Natural killer cell (primary cell): ENCODE results near the gene KIAA0408. TPM values are rescaled to one million over a fixed set of nuclear protein-coding genes. Genes with fewer than 3 reads are reported as not detected.

Source experiments
- ATAC-seq, 3 donors: fragments of 150-1000 bp in 2 of 3; fragments of 200-7000 bp in 1 of 3; cut with Tn5 transposase; 1 replicate in 1 of 3; 2 replicates in 2 of 3; pipeline ENCODE4 v1.10.0; 2021; ENCODE audit warnings: mild to moderate bottlenecking in 2 of 3, moderate library complexity in 2 of 3
- DNase-seq, 2 donors: peaks; one replicate each; pipeline versions ENCODE4 v3.0.0 to v3.0.0-alpha.2; 2013 to 2021; ENCODE audit warnings: mixed read lengths in 1 of 2
- H3K27ac ChIP-seq: one replicate; pipeline ENCODE4 v1.5.1; 2013; ENCODE audit warnings: mild to moderate bottlenecking, low read length
- H3K27me3 ChIP-seq: one replicate; pipeline ENCODE4 v1.6.1; 2013; ENCODE audit warnings: low read length; ENCODE audit not compliant: control insufficient read depth, insufficient read depth
- H3K36me3 ChIP-seq: one replicate; pipeline ENCODE4 v1.6.1; 2013; ENCODE audit warnings: low read length; ENCODE audit not compliant: control insufficient read depth, insufficient read depth
- H3K4me1 ChIP-seq: one replicate; pipeline ENCODE4 v1.6.1; 2013; ENCODE audit warnings: low read length; ENCODE audit not compliant: control insufficient read depth, insufficient read depth
- H3K4me3 ChIP-seq: one replicate; pipeline ENCODE4 v1.5.1; 2013; ENCODE audit warnings: low read length
- H3K9me3 ChIP-seq: one replicate; pipeline ENCODE4 v1.6.1; 2013; ENCODE audit warnings: low read length; ENCODE audit not compliant: control insufficient read depth, insufficient read depth
- H3K27ac Mint-ChIP-seq, 2 donors: one replicate each; pipeline ENCODE4 v1.8.0; 2022; ENCODE audit warnings: mild to moderate bottlenecking in 2 of 2, mixed read lengths in 2 of 2, moderate library complexity in 1 of 2
- H3K27me3 Mint-ChIP-seq, 2 donors: one replicate each; pipeline ENCODE4 v1.8.0; 2022; ENCODE audit warnings: low read depth in 2 of 2, mixed read lengths in 2 of 2
- H3K36me3 Mint-ChIP-seq: one replicate; pipeline ENCODE4 v1.8.0; 2022; ENCODE audit warnings: mixed read lengths
- H3K4me1 Mint-ChIP-seq, 2 donors: one replicate each; pipeline ENCODE4 v1.8.0; 2022; ENCODE audit warnings: mixed read lengths in 2 of 2
- H3K4me3 Mint-ChIP-seq: one replicate; pipeline ENCODE4 v1.8.0; 2022; ENCODE audit warnings: mild to moderate bottlenecking, moderate library complexity, mixed read lengths
- H3K9me3 Mint-ChIP-seq, 2 donors: one replicate each; pipeline ENCODE4 v1.8.0; 2022; ENCODE audit warnings: mixed read lengths in 2 of 2
- CTCF ChIP-seq: fragments of 200-600 bp; IDR thresholded peaks from one replicate; pipeline ENCODE4 v1.8.0; 2022; ENCODE audit warnings: antibody characterized with exemption
- WGBS: methylation state at CpG from one replicate; pipeline ENCODE4 v1.1.7; 2013; ENCODE audit warnings: missing lambda C conversion rate; ENCODE audit not compliant: insufficient coverage; 5-methylcytosine and 5-hydroxymethylcytosine counted together
- intact Hi-C: fragments of 100-400 bp; cut with micrococcal nuclease; formaldehyde crosslinking; loops from one replicate; pipeline ENCODE4 v1.14.2; 2022
- total RNA-seq, 4 donors: library from RNA; stranded (reverse); fragments of 120-200 nt in 1 of 4; gene quantifications; one replicate each; pipeline versions ENCODE4 v1.2.3 to v1.2.4, GENCODE V29; 2013 to 2022

KIAA0408 gene
- total RNA-seq, 3 donors from 2014 or later (not counting 1 experiment from before 2014, with no cell fraction given) = 0.58 TPM; not detected in 2

DNA sequence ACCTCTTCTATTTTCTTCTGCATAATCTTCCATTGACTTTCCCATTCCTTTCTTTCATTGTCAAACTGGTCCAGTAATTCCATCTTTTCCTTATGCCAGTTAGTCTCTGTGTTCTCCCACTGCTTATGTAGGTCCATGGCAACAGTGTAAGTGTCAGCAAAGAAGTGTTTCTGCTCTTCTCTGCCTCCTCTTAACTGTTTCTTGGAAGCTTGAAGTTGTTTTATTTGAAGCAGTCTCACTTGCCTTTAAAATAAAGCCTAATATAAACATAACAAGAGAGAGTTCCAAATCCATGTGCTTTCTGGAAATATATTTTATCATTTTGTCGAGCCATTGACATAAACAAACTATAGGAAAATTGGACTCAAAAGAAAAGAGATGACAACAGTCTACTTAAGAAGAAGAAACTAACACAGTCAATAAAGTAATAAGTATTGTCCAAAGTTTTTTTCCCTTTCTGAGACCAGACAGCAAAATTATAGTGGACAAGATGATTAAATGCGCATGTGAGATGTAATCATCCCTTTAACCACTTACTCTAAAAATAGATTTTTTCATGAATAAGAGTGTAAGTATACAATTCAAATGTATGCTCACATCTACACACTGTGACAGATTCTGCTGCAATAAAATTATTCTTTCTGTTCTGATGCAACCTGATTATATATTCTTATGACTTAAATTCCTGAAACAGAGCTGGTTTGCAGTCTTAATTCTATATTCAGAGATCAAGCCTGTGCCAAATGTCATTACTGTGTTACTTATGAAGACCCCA lies 5.2 kb downstream of the KIAA0408 start:
- no peaks in the 10 kb centered on the region for H3K9me3 ChIP-seq
- no peaks in the 10 kb centered on the region for H3K36me3 ChIP-seq
- Mint-ChIP-seq H3K4me3 (no peak overlapping the region), H3K36me3 (no peaks in the 10 kb centered on the region), H3K27ac (no peak overlapping the region), H3K27me3 (peaks cover 2 to 28% of the 10 kb centered on the region in 2 donors), H3K4me1 (no peaks in the 10 kb centered on the region), H3K9me3 (no peaks in the 10 kb centered on the region)
- no peak for TF ChIP-seq CTCF
- intact Hi-C loops = no loop called here
- DNase-seq = no peak
- WGBS = no CpG with 5 or more reads among the region's 2 CpGs
- H3K27ac ChIP-seq = no peak overlapping the region
- no peak overlapping the region for H3K4me3 ChIP-seq
- no peaks in the 10 kb centered on the region for H3K4me1 ChIP-seq
- H3K27me3 ChIP-seq = peaks cover 2% of the 10 kb centered on the region
- ATAC-seq = no peak

GRCh38 chr6:127452803-127453202 lies 6.4 kb downstream of the KIAA0408 start:
- Histone ChIP-seq H3K4me1 (no peaks in the 10 kb centered on the region), H3K9me3 (no peaks in the 10 kb centered on the region), H3K4me3 (no peak overlapping the region), H3K27ac (no peak overlapping the region), H3K36me3 (no peaks in the 10 kb centered on the region), H3K27me3 (peaks cover 2% of the 10 kb centered on the region)
- DNase-seq (no peak), ATAC-seq (no peak)
- TF ChIP-seq CTCF = no peak
- no peak overlapping the region for H3K4me3 Mint-ChIP-seq
- H3K27me3 Mint-ChIP-seq = peaks cover 2 to 19% of the 10 kb centered on the region in 2 donors
- H3K27ac Mint-ChIP-seq = no peak overlapping the region
- H3K4me1 Mint-ChIP-seq = no peaks in the 10 kb centered on the region
- H3K36me3 Mint-ChIP-seq = no peaks in the 10 kb centered on the region
- intact Hi-C loops = no loop called here
- no peaks in the 10 kb centered on the region for H3K9me3 Mint-ChIP-seq

GRCh38 chr6:127451388-127451787 lies 7.8 kb downstream of the KIAA0408 start:
- Mint-ChIP-seq H3K27ac (no peak overlapping the region), H3K36me3 (no peaks in the 10 kb centered on the region), H3K4me1 (no peaks in the 10 kb centered on the region), H3K9me3 (no peaks in the 10 kb centered on the region), H3K4me3 (no peak overlapping the region), H3K27me3 (peaks cover 2 to 20% of the 10 kb centered on the region in 2 donors)
- WGBS = 88% methylated on average over 3 of the region's 3 CpGs
- intact Hi-C loops = no loop called here
- Histone ChIP-seq H3K36me3 (no peaks in the 10 kb centered on the region), H3K27me3 (peaks cover 2% of the 10 kb centered on the region), H3K4me1 (no peaks in the 10 kb centered on the region), H3K9me3 (no peaks in the 10 kb centered on the region), H3K4me3 (no peak overlapping the region), H3K27ac (no peak overlapping the region)
- no peak for ATAC-seq
- TF ChIP-seq CTCF = no peak
- no peak for DNase-seq

DNA sequence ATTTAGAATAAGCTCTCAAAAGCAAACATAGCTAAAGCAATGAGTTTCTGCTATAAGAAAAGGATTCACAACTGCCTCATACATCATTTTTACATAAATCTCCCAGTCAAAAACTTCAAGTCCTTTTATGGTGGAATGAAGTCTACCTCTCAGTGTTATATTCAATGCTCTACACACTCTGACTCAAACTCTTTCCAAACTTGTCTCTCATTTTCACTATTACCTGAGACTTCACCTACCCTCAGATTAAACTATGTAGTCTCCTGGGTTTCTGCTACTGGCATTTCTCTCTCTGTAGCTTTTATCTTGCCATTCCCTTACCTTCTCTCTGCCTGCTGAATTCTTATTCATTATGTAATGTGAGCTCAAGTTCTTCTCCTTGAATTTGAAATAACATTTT lies 11.4 kb downstream of the KIAA0408 start:
- intact Hi-C loops = no loop called here
- Mint-ChIP-seq H3K4me1 (no peaks in the 10 kb centered on the region), H3K36me3 (no peaks in the 10 kb centered on the region), H3K27me3 (peaks cover 4 to 32% of the 10 kb centered on the region in 2 donors), H3K4me3 (no peak overlapping the region), H3K9me3 (no peaks in the 10 kb centered on the region), H3K27ac (no peak overlapping the region)
- H3K4me3 ChIP-seq = no peak overlapping the region
- TF ChIP-seq CTCF = no peak
- H3K4me1 ChIP-seq = no peaks in the 10 kb centered on the region
- ATAC-seq (no peak), DNase-seq (no peak)
- H3K27ac ChIP-seq = no peak overlapping the region
- no peaks in the 10 kb centered on the region for H3K36me3 ChIP-seq
- H3K9me3 ChIP-seq = no peaks in the 10 kb centered on the region
- no peaks in the 10 kb centered on the region for H3K27me3 ChIP-seq
